Esophagus squamous epithelium (tissue), 4 donors: ENCODE results near the gene RAET1E.

Source experiments
- POLR2A ChIP-seq, 4 donors: fragments of 450-650 bp; IDR thresholded peaks; one replicate each; pipeline ENCODE4 v1.6.1; 2017; ENCODE audit warnings: antibody characterized with exemption in 4 of 4, mild to moderate bottlenecking in 4 of 4, moderate library complexity in 3 of 4
- TF ChIP-seq, protein P1 (sequence below), 6 experiments: fragments of 450-650 bp in 4 of 6; fragments of 200-600 bp in 2 of 6; sonication (generic) in 2 of 6; IDR thresholded peaks; one replicate each; pipeline ENCODE4 v1.5.1; 2016 to 2019; ENCODE audit warnings: antibody characterized with exemption in 6 of 6, mild to moderate bottlenecking in 4 of 6, moderate library complexity in 4 of 6

DNA sequence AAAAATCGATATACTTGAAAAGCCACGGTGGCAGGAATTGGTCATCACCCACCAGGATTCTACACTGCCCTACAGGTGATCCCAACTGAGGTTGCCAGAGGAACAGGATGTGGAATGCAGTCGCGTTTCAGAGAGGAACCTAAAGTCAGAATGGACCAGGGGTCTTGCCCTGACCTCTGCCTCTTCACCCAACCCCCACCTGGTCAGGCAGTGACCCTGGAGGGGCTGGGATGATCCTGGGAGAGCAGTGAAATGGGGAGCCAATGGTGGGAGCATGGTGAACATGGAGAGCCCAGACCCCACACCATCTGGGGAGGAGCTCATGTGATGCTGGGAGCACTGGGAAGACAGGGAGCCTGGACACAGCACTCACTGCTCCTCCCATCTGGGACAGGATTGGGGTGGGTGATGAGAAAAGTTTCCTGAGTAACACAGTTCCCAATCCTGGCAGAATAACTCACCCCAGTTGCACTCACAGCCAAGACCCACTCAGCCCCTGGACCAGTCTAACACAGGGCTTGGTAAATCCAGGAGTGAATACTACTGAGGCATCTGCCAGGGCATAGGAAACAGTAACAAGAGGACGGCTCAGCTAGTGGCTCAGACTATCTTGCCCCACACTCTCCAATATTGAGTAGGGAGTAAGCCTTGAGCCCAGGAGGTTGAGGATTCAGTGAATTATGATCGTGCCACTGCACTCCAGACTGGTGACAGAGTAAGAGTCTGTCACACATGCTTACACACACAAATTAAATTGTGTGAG, 42.2 kb upstream of the RAET1E start:
- TF ChIP-seq, protein P1, sequence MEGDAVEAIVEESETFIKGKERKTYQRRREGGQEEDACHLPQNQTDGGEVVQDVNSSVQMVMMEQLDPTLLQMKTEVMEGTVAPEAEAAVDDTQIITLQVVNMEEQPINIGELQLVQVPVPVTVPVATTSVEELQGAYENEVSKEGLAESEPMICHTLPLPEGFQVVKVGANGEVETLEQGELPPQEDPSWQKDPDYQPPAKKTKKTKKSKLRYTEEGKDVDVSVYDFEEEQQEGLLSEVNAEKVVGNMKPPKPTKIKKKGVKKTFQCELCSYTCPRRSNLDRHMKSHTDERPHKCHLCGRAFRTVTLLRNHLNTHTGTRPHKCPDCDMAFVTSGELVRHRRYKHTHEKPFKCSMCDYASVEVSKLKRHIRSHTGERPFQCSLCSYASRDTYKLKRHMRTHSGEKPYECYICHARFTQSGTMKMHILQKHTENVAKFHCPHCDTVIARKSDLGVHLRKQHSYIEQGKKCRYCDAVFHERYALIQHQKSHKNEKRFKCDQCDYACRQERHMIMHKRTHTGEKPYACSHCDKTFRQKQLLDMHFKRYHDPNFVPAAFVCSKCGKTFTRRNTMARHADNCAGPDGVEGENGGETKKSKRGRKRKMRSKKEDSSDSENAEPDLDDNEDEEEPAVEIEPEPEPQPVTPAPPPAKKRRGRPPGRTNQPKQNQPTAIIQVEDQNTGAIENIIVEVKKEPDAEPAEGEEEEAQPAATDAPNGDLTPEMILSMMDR (IDR thresholded peaks at IDR 0.05), result no peak
- no peak for TF ChIP-seq POLR2A (IDR thresholded peaks at IDR 0.05)
